Fibroblast of villous mesenchyme (primary cell): ENCODE measurements around the gene GPC1. TPM values are rescaled to one million over a fixed set of nuclear protein-coding genes. Genes with fewer than 3 reads are reported as not detected.

ENCODE experiments used
- DNase-seq: peaks from one replicate; pipeline ENCODE4 v3.0.0-alpha.2; 2010; ENCODE audit warnings: low read depth
- H3K4me3 ChIP-seq: 2 replicates; pipeline ENCODE4 v1.5.1; 2011; ENCODE audit warnings: low read depth, mild to moderate bottlenecking, low read length
- total RNA-seq: library from RNA; depleted of rRNA; stranded (reverse); fragments of >200 nt; gene quantifications from 2 replicates; pipeline ENCODE4 v1.2.3, GENCODE V29; 2012
- TF ChIP-seq, protein P1 (sequence below): IDR thresholded peaks from 2 replicates; pipeline ENCODE4 v1.5.1; 2012; ENCODE audit warnings: low read depth, mild to moderate bottlenecking, low read length; ENCODE audit not compliant: insufficient read depth

The GPC1 gene
- total RNA-seq, 1 donor, result 88.9 TPM

DNA sequence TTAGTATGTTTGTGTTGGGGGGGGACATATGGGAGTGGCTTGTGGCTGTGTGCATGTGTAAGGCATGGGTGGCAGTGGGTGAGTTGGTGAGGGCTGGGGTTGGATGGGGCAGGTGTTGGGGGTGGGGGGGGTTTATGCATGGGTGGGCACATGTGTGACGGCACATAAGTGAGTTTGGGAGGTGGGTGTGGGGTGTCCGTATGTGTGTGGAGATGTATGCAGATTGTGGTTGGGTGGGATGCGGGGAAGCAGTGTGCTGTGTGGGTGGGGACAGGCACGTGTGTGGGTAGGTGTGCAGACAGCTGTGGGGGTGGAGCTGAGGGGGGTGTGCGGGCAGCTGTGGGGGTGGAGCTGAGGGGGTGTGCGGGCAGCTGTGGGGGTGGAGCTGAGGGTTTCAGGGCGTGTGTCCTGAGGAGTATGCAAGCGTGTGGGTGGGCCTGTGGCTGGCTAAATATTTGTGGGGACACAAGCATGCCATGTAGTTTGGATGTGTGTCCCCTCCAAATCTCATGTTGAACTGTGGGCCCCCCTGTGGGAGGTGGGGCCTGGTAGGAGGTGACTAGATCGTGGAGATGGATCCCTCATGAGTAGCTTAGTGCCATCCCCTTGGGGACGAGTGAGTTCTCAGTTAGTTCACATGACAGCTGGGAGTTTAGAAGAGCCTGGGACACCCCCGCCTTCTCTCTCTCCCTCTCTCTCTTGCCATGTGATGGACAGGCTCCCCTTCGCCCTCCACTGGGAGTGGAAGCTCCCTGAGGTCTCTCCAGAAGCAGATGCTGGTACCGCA, 62.9 kb downstream of the GPC1 start:
- DNase-seq, result no peak
- TF ChIP-seq, protein P1, sequence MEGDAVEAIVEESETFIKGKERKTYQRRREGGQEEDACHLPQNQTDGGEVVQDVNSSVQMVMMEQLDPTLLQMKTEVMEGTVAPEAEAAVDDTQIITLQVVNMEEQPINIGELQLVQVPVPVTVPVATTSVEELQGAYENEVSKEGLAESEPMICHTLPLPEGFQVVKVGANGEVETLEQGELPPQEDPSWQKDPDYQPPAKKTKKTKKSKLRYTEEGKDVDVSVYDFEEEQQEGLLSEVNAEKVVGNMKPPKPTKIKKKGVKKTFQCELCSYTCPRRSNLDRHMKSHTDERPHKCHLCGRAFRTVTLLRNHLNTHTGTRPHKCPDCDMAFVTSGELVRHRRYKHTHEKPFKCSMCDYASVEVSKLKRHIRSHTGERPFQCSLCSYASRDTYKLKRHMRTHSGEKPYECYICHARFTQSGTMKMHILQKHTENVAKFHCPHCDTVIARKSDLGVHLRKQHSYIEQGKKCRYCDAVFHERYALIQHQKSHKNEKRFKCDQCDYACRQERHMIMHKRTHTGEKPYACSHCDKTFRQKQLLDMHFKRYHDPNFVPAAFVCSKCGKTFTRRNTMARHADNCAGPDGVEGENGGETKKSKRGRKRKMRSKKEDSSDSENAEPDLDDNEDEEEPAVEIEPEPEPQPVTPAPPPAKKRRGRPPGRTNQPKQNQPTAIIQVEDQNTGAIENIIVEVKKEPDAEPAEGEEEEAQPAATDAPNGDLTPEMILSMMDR, result no peak
- no peak overlapping the region for H3K4me3 ChIP-seq

DNA sequence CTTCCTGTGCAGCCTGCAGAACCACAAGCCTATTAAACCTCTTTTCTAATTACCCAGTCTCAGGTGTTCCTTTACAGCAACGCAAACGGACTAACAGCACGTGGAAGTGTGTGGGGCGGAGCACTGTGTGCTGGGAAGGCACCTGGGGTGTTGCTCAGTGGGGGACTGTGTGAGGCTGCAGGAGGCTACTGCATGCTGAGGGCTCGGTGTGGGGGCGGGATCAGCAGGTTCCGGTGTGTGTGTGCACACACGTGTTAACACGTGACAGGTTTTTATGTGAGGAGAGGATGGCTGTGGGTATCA, 63.4 kb downstream of the GPC1 start:
- no peak for DNase-seq
- H3K4me3 ChIP-seq, result no peak overlapping the region
- TF ChIP-seq, protein P1, result no peak

DNA sequence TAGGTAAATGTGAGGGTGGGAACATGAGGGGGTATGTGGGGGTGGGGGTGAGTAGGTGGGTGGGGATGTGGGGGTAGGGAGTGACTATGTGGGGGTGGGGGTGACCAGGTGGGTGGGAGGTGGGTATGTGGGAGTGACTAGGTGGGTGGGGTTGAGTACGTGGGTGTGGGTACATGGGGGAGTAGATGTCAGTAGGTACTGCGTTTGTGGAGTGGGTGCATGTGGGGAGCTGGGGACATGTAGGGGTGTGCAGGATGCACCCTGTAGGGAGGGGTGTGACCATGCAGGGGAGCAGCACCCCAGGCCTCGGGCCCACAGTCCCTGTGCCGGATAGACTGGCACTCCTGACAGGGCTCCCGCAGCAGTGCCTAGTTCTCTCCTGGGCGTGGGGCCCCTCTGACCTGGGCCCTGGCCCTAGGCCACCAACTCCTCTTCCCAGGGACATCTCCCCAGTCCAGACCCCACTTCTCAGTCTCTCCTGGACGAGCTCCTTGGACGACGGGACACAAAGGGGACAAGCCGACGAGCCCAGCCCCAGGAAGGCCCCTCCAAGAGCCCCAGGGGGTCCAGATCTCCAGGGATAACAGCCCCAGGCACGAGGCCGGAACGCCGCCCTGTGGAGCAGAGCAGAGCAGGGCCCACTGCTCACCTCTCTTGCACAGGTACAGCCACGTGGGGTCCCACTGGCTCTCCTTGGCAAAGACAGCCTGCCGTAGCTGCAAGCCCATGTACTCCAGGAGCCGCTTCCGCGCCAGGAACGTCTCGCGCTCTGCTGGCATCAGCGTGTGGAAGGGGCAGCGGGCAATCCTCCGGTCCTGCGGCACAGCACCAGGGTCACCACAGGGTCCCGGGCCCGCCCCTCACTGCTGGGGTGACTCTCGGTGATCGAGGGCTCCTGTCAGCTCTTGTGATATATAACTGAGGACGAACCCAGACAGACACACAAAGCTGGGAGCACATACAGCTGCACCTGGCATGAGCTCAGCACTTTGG, 64.1 kb downstream of the GPC1 start:
- H3K4me3 ChIP-seq, result no peak overlapping the region
- DNase-seq, result no peak
- TF ChIP-seq, protein P1, result no peak

- no peak overlapping the region for H3K4me3 ChIP-seq
- DNase-seq, result no peak
- TF ChIP-seq, protein P1, result no peak
Observed at GRCh38 chr2:240500561-240501423, 65.3 kb downstream of the GPC1 start.

- no peak for DNase-seq
- TF ChIP-seq, protein P1, result no peak
- H3K4me3 ChIP-seq, result no peak overlapping the region
Observed at GRCh38 chr2:240501531-240501991, 66.1 kb downstream of the GPC1 start.

DNA sequence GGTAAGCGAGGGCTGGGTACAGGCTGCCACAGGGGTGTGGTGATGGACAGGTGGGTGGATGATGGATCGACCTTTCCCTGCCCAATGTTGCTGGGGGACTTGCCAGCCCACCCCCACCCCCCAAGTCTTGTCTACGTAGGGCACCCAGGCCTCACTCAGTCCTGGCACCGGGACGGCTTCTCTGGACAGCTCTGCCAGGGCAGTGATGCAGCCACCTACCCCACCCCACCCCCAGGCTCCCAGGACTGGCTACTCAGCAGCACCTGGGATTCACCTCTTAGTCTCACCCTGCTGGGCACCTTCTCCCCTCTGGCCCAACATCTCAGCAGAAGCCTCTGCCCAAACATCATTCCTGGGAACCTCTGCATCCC, 66.6 kb downstream of the GPC1 start:
- TF ChIP-seq, protein P1, result no peak
- no peak overlapping the region for H3K4me3 ChIP-seq
- DNase-seq, result no peak
